ENCODE results near the gene IFITM2.
"Not testable (repeated sequence)": the region's sequence is repeated elsewhere in the genome, so short reads cannot be mapped to it uniquely, and the experiment has no call there.

The IFITM2 gene

GRCh38 chr11:325796-326591 lies 18.4 kb downstream of the IFITM2 start:
- DNase-seq (ENCODE audit: low spot score) = no peak

- no peak for DNase-seq (ENCODE audit: low spot score)
Observed at GRCh38 chr11:326592-326841, 18.9 kb downstream of the IFITM2 start.

- DNase-seq (ENCODE audit: low spot score) = peak; percentile 52
Observed at GRCh38 chr11:326842-327580, 19.4 kb downstream of the IFITM2 start.

GRCh38 chr11:327581-327923 lies 19.9 kb downstream of the IFITM2 start:
- no peak for DNase-seq (ENCODE audit: low spot score)

- no peak for DNase-seq (ENCODE audit: low spot score)
Observed at GRCh38 chr11:328012-328411, 20.4 kb downstream of the IFITM2 start.

- not testable (repeated sequence) for DNase-seq (ENCODE audit: low spot score)
Observed at GRCh38 chr11:328516-329100, 21.0 kb downstream of the IFITM2 start.

- no peak for DNase-seq (ENCODE audit: low spot score)
Observed at GRCh38 chr11:329886-330253, 22.3 kb downstream of the IFITM2 start.

GRCh38 chr11:330307-330693 lies 22.7 kb downstream of the IFITM2 start:
- DNase-seq (ENCODE audit: low spot score) = no peak

GRCh38 chr11:330694-331357 lies 23.2 kb downstream of the IFITM2 start:
- DNase-seq (ENCODE audit: low spot score) = no peak

GRCh38 chr11:331358-332060 lies 23.9 kb downstream of the IFITM2 start:
- DNase-seq (ENCODE audit: low spot score) = no peak

- DNase-seq (ENCODE audit: low spot score) = no peak
Observed at GRCh38 chr11:332651-333480, 25.2 kb downstream of the IFITM2 start.

GRCh38 chr11:333616-334263 lies 26.1 kb downstream of the IFITM2 start:
- not testable (repeated sequence) for DNase-seq (ENCODE audit: low spot score)

GRCh38 chr11:334264-334994 lies 26.8 kb downstream of the IFITM2 start:
- DNase-seq (ENCODE audit: low spot score) = no peak

- DNase-seq (ENCODE audit: low spot score) = peak; percentile 31
Observed at GRCh38 chr11:335779-336658, 28.4 kb downstream of the IFITM2 start.

- DNase-seq (ENCODE audit: low spot score) = no peak
Observed at GRCh38 chr11:336659-337198, 29.1 kb downstream of the IFITM2 start.

- DNase-seq (ENCODE audit: low spot score) = no peak
Observed at GRCh38 chr11:337711-338110, 30.1 kb downstream of the IFITM2 start.

- DNase-seq (ENCODE audit: low spot score) = no peak
Observed at GRCh38 chr11:339963-340362, 32.3 kb downstream of the IFITM2 start.

GRCh38 chr11:340539-341512 lies 33.2 kb downstream of the IFITM2 start:
- DNase-seq (ENCODE audit: low spot score) = no peak
